ENCODE data around the gene YWHAG.
A peak's percentile ranks its signal among the peaks of the same experiment; 100 is the strongest.

DNA sequence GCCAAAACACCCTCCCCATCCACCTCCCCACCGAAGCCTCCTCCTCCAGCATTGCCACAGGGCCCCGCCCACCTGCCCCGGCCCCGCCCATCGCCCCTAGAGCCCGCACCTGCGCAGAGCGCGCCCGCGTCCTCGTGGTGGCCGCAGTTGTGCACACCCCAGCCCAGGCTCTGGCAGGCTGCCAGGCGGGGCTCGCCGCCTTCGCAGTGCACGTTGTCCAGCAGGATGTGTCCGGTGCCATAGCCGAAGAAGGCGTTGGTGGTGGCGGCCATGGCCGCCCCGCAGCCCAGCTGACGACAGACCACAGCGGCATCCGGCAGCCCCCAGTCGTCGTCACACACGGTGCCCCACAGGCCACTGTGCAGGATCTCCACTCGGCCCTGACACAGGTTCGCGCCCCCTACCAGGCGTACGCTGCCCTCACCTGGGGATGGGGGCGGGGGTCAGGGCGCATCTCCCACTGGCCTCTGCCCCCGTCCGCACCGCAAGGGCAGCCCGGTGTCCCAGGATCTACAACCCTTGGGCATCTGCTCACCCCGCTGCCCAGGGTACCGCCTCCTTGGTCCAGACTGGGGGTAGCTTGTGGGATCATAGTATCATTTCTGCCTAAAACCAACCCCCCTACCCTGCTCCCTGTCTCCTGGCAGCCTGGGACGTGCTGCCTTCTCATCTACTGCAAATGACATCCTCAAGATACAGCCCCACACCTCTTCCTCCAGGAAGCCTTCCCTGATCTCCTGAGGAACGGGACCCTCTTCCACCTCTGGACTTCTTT, 38.8 kb upstream of the YWHAG start:
- TF ChIP-seq, protein P1, sequence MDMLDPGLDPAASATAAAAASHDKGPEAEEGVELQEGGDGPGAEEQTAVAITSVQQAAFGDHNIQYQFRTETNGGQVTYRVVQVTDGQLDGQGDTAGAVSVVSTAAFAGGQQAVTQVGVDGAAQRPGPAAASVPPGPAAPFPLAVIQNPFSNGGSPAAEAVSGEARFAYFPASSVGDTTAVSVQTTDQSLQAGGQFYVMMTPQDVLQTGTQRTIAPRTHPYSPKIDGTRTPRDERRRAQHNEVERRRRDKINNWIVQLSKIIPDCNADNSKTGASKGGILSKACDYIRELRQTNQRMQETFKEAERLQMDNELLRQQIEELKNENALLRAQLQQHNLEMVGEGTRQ (IDR thresholded peaks at IDR 0.05; ENCODE audit: borderline replicate concordance, low read depth, low read length): no peak
- TF ChIP-seq CTCF (IDR thresholded peaks at IDR 0.05) (no peak), SIN3A (IDR thresholded peaks at IDR 0.05; ENCODE audit: borderline replicate concordance, low read depth, low read length) (0 out of 2 replicates have a peak, but pooled peaks have one; percentile 38), USF1 (IDR thresholded peaks at IDR 0.05; ENCODE audit: borderline replicate concordance, low read depth) (no peak), EP300 (IDR thresholded peaks at IDR 0.05; ENCODE audit: borderline replicate concordance in 1 of 2, low read depth in 1 of 2, low read length in 1 of 2) (no peak), REST (IDR thresholded peaks at IDR 0.05; ENCODE audit: low read depth, low read length) (peak; percentile 36; the same call in 1 of the 2 replicates), RFX5 (IDR thresholded peaks at IDR 0.05; ENCODE audit: low read length) (no peak), GABPA (IDR thresholded peaks at IDR 0.05; ENCODE audit: low read depth) (no peak), CHD2 (IDR thresholded peaks at IDR 0.05; ENCODE audit: low read length, partially characterized antibody) (no peak), ELF1 (IDR thresholded peaks at IDR 0.05) (no peak)

All from SK-N-SH (cell line).